ENCODE results near the gene SLC9B1. TPM values are rescaled to one million over a fixed set of nuclear protein-coding genes. Genes with fewer than 3 reads are reported as not detected.
"Not testable (repeated sequence)": the region's sequence is repeated elsewhere in the genome, so short reads cannot be mapped to it uniquely, and the experiment has no call there.

Gene SLC9B1
- polyA plus RNA-seq, 1 donor: 1.0 TPM

- no peak for DNase-seq
- Histone ChIP-seq H3K36me3 (ENCODE audit: control insufficient read depth, insufficient read depth, low read length) (no peaks in the 10 kb centered on the region), H3K27me3 (ENCODE audit: control insufficient read depth, insufficient read depth, low read length) (no peaks in the 10 kb centered on the region), H3K4me1 (ENCODE audit: control insufficient read depth, insufficient read depth, low read length) (no peaks in the 10 kb centered on the region), H3K27ac (ENCODE audit: low read length) (no peak overlapping the region), H3K4me3 (ENCODE audit: low read length) (no peak overlapping the region), H3K9me3 (ENCODE audit: control insufficient read depth, low read depth, low read length) (no peaks in the 10 kb centered on the region)
- WGBS (ENCODE audit: insufficient coverage, low lambda C conversion rate): 94% methylated on average over 2 of the region's 3 CpGs
Observed at GRCh38 chr4:102945066-102945465, 74.4 kb downstream of the SLC9B1 start.

- H3K4me3 ChIP-seq (ENCODE audit: low read length); H3K27ac ChIP-seq (ENCODE audit: low read length); H3K9me3 ChIP-seq (ENCODE audit: control insufficient read depth, low read depth, low read length); DNase-seq; H3K36me3 ChIP-seq (ENCODE audit: control insufficient read depth, insufficient read depth, low read length); H3K27me3 ChIP-seq (ENCODE audit: control insufficient read depth, insufficient read depth, low read length); H3K4me1 ChIP-seq (ENCODE audit: control insufficient read depth, insufficient read depth, low read length): not testable (repeated sequence)
- WGBS (ENCODE audit: insufficient coverage, low lambda C conversion rate): no CpG with 5 or more reads among the region's 2 CpGs
Observed at GRCh38 chr4:102938063-102938462, 81.4 kb downstream of the SLC9B1 start.

GRCh38 chr4:102935716-102936115, 83.8 kb downstream of the SLC9B1 start:
- no peak for DNase-seq
- H3K27ac ChIP-seq (ENCODE audit: low read length): no peak overlapping the region
- H3K27me3 ChIP-seq (ENCODE audit: control insufficient read depth, insufficient read depth, low read length): no peaks in the 10 kb centered on the region
- no peaks in the 10 kb centered on the region for H3K4me1 ChIP-seq (ENCODE audit: control insufficient read depth, insufficient read depth, low read length)
- WGBS (ENCODE audit: insufficient coverage, low lambda C conversion rate): no CpG with 5 or more reads among the region's 2 CpGs
- no peaks in the 10 kb centered on the region for H3K9me3 ChIP-seq (ENCODE audit: control insufficient read depth, low read depth, low read length)
- no peaks in the 10 kb centered on the region for H3K36me3 ChIP-seq (ENCODE audit: control insufficient read depth, insufficient read depth, low read length)
- H3K4me3 ChIP-seq (ENCODE audit: low read length): no peak overlapping the region

- H3K9me3 ChIP-seq (ENCODE audit: control insufficient read depth, low read depth, low read length); H3K36me3 ChIP-seq (ENCODE audit: control insufficient read depth, insufficient read depth, low read length); H3K27me3 ChIP-seq (ENCODE audit: control insufficient read depth, insufficient read depth, low read length); H3K27ac ChIP-seq (ENCODE audit: low read length); DNase-seq; H3K4me1 ChIP-seq (ENCODE audit: control insufficient read depth, insufficient read depth, low read length); H3K4me3 ChIP-seq (ENCODE audit: low read length): not testable (repeated sequence)
- WGBS (ENCODE audit: insufficient coverage, low lambda C conversion rate): no CpG with 5 or more reads among the region's 8 CpGs
Observed at GRCh38 chr4:102919697-102920096, 99.8 kb downstream of the SLC9B1 start.

- WGBS (ENCODE audit: insufficient coverage, low lambda C conversion rate): 100% methylated on average over 1 of the region's 3 CpGs
- DNase-seq: no peak
- H3K27ac ChIP-seq (ENCODE audit: low read length): no peak overlapping the region
- no peaks in the 10 kb centered on the region for H3K27me3 ChIP-seq (ENCODE audit: control insufficient read depth, insufficient read depth, low read length)
- H3K4me1 ChIP-seq (ENCODE audit: control insufficient read depth, insufficient read depth, low read length): no peaks in the 10 kb centered on the region
- no peaks in the 10 kb centered on the region for H3K36me3 ChIP-seq (ENCODE audit: control insufficient read depth, insufficient read depth, low read length)
- no peak overlapping the region for H3K4me3 ChIP-seq (ENCODE audit: low read length)
- peaks cover 1% of the 10 kb centered on the region for H3K9me3 ChIP-seq (ENCODE audit: control insufficient read depth, low read depth, low read length)
Observed at GRCh38 chr4:102918859-102919258, 100.6 kb downstream of the SLC9B1 start.

- Histone ChIP-seq H3K9me3 (ENCODE audit: control insufficient read depth, low read depth, low read length) (no peaks in the 10 kb centered on the region), H3K36me3 (ENCODE audit: control insufficient read depth, insufficient read depth, low read length) (no peaks in the 10 kb centered on the region), H3K27me3 (ENCODE audit: control insufficient read depth, insufficient read depth, low read length) (no peaks in the 10 kb centered on the region), H3K27ac (ENCODE audit: low read length) (no peak overlapping the region), H3K4me1 (ENCODE audit: control insufficient read depth, insufficient read depth, low read length) (no peaks in the 10 kb centered on the region), H3K4me3 (ENCODE audit: low read length) (no peak overlapping the region)
- no CpG with 5 or more reads among the region's 2 CpGs for WGBS (ENCODE audit: insufficient coverage, low lambda C conversion rate)
- no peak for DNase-seq
Observed at GRCh38 chr4:102901804-102902203, 117.7 kb downstream of the SLC9B1 start.

- H3K27me3 ChIP-seq (ENCODE audit: control insufficient read depth, insufficient read depth, low read length); H3K36me3 ChIP-seq (ENCODE audit: control insufficient read depth, insufficient read depth, low read length); H3K9me3 ChIP-seq (ENCODE audit: control insufficient read depth, low read depth, low read length); H3K4me1 ChIP-seq (ENCODE audit: control insufficient read depth, insufficient read depth, low read length); H3K4me3 ChIP-seq (ENCODE audit: low read length); DNase-seq; H3K27ac ChIP-seq (ENCODE audit: low read length): not testable (repeated sequence)
- no CpG with 5 or more reads among the region's 3 CpGs for WGBS (ENCODE audit: insufficient coverage, low lambda C conversion rate)
Observed at GRCh38 chr4:102897610-102898009, 121.9 kb downstream of the SLC9B1 start.

- H3K4me1 ChIP-seq (ENCODE audit: control insufficient read depth, insufficient read depth, low read length); H3K9me3 ChIP-seq (ENCODE audit: control insufficient read depth, low read depth, low read length); DNase-seq; H3K27ac ChIP-seq (ENCODE audit: low read length); H3K27me3 ChIP-seq (ENCODE audit: control insufficient read depth, insufficient read depth, low read length); H3K36me3 ChIP-seq (ENCODE audit: control insufficient read depth, insufficient read depth, low read length); H3K4me3 ChIP-seq (ENCODE audit: low read length): not testable (repeated sequence)
- no CpG with 5 or more reads among the region's 5 CpGs for WGBS (ENCODE audit: insufficient coverage, low lambda C conversion rate)
Observed at GRCh38 chr4:102896547-102896946, 123.0 kb downstream of the SLC9B1 start.

GRCh38 chr4:102889866-102890265, 129.6 kb downstream of the SLC9B1 start:
- not testable (repeated sequence) for H3K4me1 ChIP-seq (ENCODE audit: control insufficient read depth, insufficient read depth, low read length); H3K27ac ChIP-seq (ENCODE audit: low read length); DNase-seq; H3K9me3 ChIP-seq (ENCODE audit: control insufficient read depth, low read depth, low read length); H3K36me3 ChIP-seq (ENCODE audit: control insufficient read depth, insufficient read depth, low read length); H3K4me3 ChIP-seq (ENCODE audit: low read length); H3K27me3 ChIP-seq (ENCODE audit: control insufficient read depth, insufficient read depth, low read length)
- WGBS (ENCODE audit: insufficient coverage, low lambda C conversion rate): no CpG with 5 or more reads among the region's 3 CpGs

GRCh38 chr4:102888570-102888969, 130.9 kb downstream of the SLC9B1 start:
- H3K27ac ChIP-seq (ENCODE audit: low read length); H3K36me3 ChIP-seq (ENCODE audit: control insufficient read depth, insufficient read depth, low read length); DNase-seq; H3K27me3 ChIP-seq (ENCODE audit: control insufficient read depth, insufficient read depth, low read length); H3K9me3 ChIP-seq (ENCODE audit: control insufficient read depth, low read depth, low read length); H3K4me3 ChIP-seq (ENCODE audit: low read length); H3K4me1 ChIP-seq (ENCODE audit: control insufficient read depth, insufficient read depth, low read length): not testable (repeated sequence)
- no CpG with 5 or more reads among the region's 2 CpGs for WGBS (ENCODE audit: insufficient coverage, low lambda C conversion rate)

GRCh38 chr4:102883278-102883677, 136.2 kb downstream of the SLC9B1 start:
- H3K27ac ChIP-seq (ENCODE audit: low read length): no peak overlapping the region
- H3K4me1 ChIP-seq (ENCODE audit: control insufficient read depth, insufficient read depth, low read length): no peaks in the 10 kb centered on the region
- no peaks in the 10 kb centered on the region for H3K36me3 ChIP-seq (ENCODE audit: control insufficient read depth, insufficient read depth, low read length)
- DNase-seq: no peak
- WGBS (ENCODE audit: insufficient coverage, low lambda C conversion rate): no CpG with 5 or more reads among the region's 2 CpGs
- H3K27me3 ChIP-seq (ENCODE audit: control insufficient read depth, insufficient read depth, low read length): no peaks in the 10 kb centered on the region
- no peak overlapping the region for H3K4me3 ChIP-seq (ENCODE audit: low read length)
- no peaks in the 10 kb centered on the region for H3K9me3 ChIP-seq (ENCODE audit: control insufficient read depth, low read depth, low read length)
